ENCODE results near the gene GRB10. TPM values are rescaled to one million over a fixed set of nuclear protein-coding genes. Genes with fewer than 3 reads are reported as not detected.

GRB10 gene
- polyA plus RNA-seq, 1 donor from 2014 or later, result 78.4 TPM

DNA sequence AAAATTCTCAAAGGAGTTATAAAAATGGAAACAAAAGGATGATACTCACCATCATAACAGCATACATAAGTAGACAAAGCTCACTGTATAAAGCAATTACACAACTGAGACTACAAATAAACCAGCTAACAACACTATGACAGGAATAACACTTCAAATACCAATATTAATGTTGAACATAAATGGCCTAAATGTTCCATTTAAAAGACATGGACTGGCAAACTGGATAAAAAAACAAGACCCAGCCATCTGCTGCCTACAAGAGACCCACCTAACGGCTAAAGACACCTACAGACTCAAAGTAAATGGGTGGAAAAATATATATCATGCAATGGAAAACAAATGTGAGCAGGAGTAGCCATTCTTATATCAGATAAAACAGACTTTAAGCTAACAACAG lies 148.3 kb downstream of the GRB10 start:
- peak overlapping the region; percentile 6 for H3K27ac ChIP-seq (ENCODE audit: low read length)
- H4K20me1 ChIP-seq (ENCODE audit: insufficient read depth), result no peaks in the 10 kb centered on the region
- H3K9me3 ChIP-seq (ENCODE audit: low read length), result no peaks in the 10 kb centered on the region
- peaks cover 26% of the 10 kb centered on the region for H3K79me2 ChIP-seq (replicated peaks; ENCODE audit: insufficient read depth, low read length)
- H3K27me3 ChIP-seq (ENCODE audit: insufficient read depth, low read depth, low read length), result no peaks in the 10 kb centered on the region
- H3K36me3 ChIP-seq (ENCODE audit: insufficient read depth, low read length), result no peaks in the 10 kb centered on the region
- H3K9ac ChIP-seq (ENCODE audit: low read length), result no peak overlapping the region
- no peak overlapping the region for H3K4me2 ChIP-seq (ENCODE audit: low read length)
- no peak for TF ChIP-seq EZH2 (IDR thresholded peaks at IDR 0.05; ENCODE audit: borderline replicate concordance, insufficient read depth, low read length, poor library complexity, severe bottlenecking)
- TF ChIP-seq, protein P1, sequence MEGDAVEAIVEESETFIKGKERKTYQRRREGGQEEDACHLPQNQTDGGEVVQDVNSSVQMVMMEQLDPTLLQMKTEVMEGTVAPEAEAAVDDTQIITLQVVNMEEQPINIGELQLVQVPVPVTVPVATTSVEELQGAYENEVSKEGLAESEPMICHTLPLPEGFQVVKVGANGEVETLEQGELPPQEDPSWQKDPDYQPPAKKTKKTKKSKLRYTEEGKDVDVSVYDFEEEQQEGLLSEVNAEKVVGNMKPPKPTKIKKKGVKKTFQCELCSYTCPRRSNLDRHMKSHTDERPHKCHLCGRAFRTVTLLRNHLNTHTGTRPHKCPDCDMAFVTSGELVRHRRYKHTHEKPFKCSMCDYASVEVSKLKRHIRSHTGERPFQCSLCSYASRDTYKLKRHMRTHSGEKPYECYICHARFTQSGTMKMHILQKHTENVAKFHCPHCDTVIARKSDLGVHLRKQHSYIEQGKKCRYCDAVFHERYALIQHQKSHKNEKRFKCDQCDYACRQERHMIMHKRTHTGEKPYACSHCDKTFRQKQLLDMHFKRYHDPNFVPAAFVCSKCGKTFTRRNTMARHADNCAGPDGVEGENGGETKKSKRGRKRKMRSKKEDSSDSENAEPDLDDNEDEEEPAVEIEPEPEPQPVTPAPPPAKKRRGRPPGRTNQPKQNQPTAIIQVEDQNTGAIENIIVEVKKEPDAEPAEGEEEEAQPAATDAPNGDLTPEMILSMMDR (IDR thresholded peaks at IDR 0.05; ENCODE audit: poor library complexity, severe bottlenecking), result no peak
- TF ChIP-seq REST (IDR thresholded peaks at IDR 0.05; ENCODE audit: borderline replicate concordance), result no peak
- TF ChIP-seq SMC3 (conservative IDR thresholded peaks at IDR 0.05; ENCODE audit: poor library complexity), result no peak
- no peak for TF ChIP-seq RAD21 (conservative IDR thresholded peaks at IDR 0.05)
- TF ChIP-seq EP300 (conservative IDR thresholded peaks at IDR 0.05; ENCODE audit: poor library complexity, severe bottlenecking), result no peak
- TF ChIP-seq POLR2AphosphoS5 (IDR thresholded peaks at IDR 0.05), result no peak
- no peak for TF ChIP-seq MXI1 (conservative IDR thresholded peaks at IDR 0.05; ENCODE audit: poor library complexity, severe bottlenecking)
- no peaks in the 10 kb centered on the region for H3K9me2 ChIP-seq (ENCODE audit: insufficient read depth, low read length)
- no peaks in the 10 kb centered on the region for H3F3A ChIP-seq (ENCODE audit: insufficient read depth, low read length, poor library complexity, severe bottlenecking)
- no peak overlapping the region for H2AFZ ChIP-seq (ENCODE audit: low read depth, low read length)
- H3K4me3 ChIP-seq (ENCODE audit: low read length), result no peak overlapping the region

DNA sequence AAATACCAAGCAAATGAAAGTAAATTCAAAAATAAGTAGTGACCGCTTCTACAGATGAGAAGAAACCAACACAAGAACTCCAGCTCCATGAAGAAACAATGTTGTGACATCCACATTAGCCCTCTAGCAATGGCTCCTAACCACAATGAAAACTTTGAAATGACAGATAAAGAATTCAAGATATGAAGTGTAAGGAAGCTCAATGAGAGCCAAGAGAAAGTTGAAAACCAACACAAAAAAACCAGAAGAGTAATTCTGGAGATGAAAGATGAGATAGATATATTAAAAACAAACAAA lies 149.3 kb downstream of the GRB10 start:
- H3F3A ChIP-seq (ENCODE audit: insufficient read depth, low read length, poor library complexity, severe bottlenecking), result no peaks in the 10 kb centered on the region
- H2AFZ ChIP-seq (ENCODE audit: low read depth, low read length), result no peak overlapping the region
- peaks cover 26% of the 10 kb centered on the region for H3K79me2 ChIP-seq (replicated peaks; ENCODE audit: insufficient read depth, low read length)
- no peaks in the 10 kb centered on the region for H3K36me3 ChIP-seq (ENCODE audit: insufficient read depth, low read length)
- no peak overlapping the region for H3K4me2 ChIP-seq (ENCODE audit: low read length)
- H3K4me3 ChIP-seq (ENCODE audit: low read length), result no peak overlapping the region
- no peaks in the 10 kb centered on the region for H3K9me3 ChIP-seq (ENCODE audit: low read length)
- no peaks in the 10 kb centered on the region for H3K27me3 ChIP-seq (ENCODE audit: insufficient read depth, low read depth, low read length)
- no peak overlapping the region for H3K27ac ChIP-seq (ENCODE audit: low read length)
- H3K9me2 ChIP-seq (ENCODE audit: insufficient read depth, low read length), result no peaks in the 10 kb centered on the region
- H3K9ac ChIP-seq (ENCODE audit: low read length), result no peak overlapping the region
- TF ChIP-seq TAF1 (IDR thresholded peaks at IDR 0.05; ENCODE audit: low read depth), result no peak
- TF ChIP-seq SMC3 (conservative IDR thresholded peaks at IDR 0.05; ENCODE audit: poor library complexity), result no peak
- no peak for TF ChIP-seq EZH2 (IDR thresholded peaks at IDR 0.05; ENCODE audit: borderline replicate concordance, insufficient read depth, low read length, poor library complexity, severe bottlenecking)
- TF ChIP-seq MXI1 (conservative IDR thresholded peaks at IDR 0.05; ENCODE audit: poor library complexity, severe bottlenecking), result no peak
- no peak for TF ChIP-seq EP300 (conservative IDR thresholded peaks at IDR 0.05; ENCODE audit: poor library complexity, severe bottlenecking)
- TF ChIP-seq, protein P1 (IDR thresholded peaks at IDR 0.05; ENCODE audit: poor library complexity, severe bottlenecking), result no peak
- TF ChIP-seq REST (IDR thresholded peaks at IDR 0.05; ENCODE audit: borderline replicate concordance), result no peak
- TF ChIP-seq RAD21 (conservative IDR thresholded peaks at IDR 0.05), result no peak
- no peak for TF ChIP-seq POLR2AphosphoS5 (IDR thresholded peaks at IDR 0.05)
- no peaks in the 10 kb centered on the region for H4K20me1 ChIP-seq (ENCODE audit: insufficient read depth)
